Esophagus squamous epithelium (tissue), 5 donors: ENCODE data around the gene PUM1. TPM values are rescaled to one million over a fixed set of nuclear protein-coding genes. Genes with fewer than 3 reads are reported as not detected.

Experiments used
- DNase-seq: peaks from one replicate; lab custom pipeline; 2025; lab: John Stamatoyannopoulos, UW
- H3K27ac ChIP-seq, 4 donors: fragments of 200-600 bp; sonication (generic); one replicate each; pipeline ENCODE4 v1.5.1; 2016 to 2019; ENCODE audit warnings: mild to moderate bottlenecking in 1 of 4
- H3K27me3 ChIP-seq, 4 donors: fragments of 200-600 bp; sonication (generic); 1 replicate in 3 of 4; 2 replicates in 1 of 4; pipeline versions ENCODE4 v1.5.1 to v1.6.0; 2017 to 2021; ENCODE audit warnings: antibody characterized with exemption in 1 of 4
- H3K36me3 ChIP-seq, 3 donors: fragments of 200-600 bp; sonication (generic); one replicate each; pipeline ENCODE4 v1.5.1; 2016 to 2019
- H3K4me1 ChIP-seq, 3 donors: fragments of 200-600 bp; sonication (generic); one replicate each; pipeline ENCODE4 v1.5.1; 2017 to 2019
- H3K4me3 ChIP-seq, 4 donors: fragments of 200-600 bp; sonication (generic); 1 replicate in 3 of 4; 2 replicates in 1 of 4; pipeline ENCODE4 v1.5.1; 2016 to 2019; ENCODE audit warnings: mild to moderate bottlenecking in 2 of 4, moderate library complexity in 1 of 4
- H3K9me3 ChIP-seq, 3 donors: fragments of 200-600 bp; sonication (generic); one replicate each; pipeline ENCODE4 v1.5.1; 2016 to 2019
- POLR2A ChIP-seq, 4 donors: fragments of 450-650 bp; IDR thresholded peaks; one replicate each; pipeline ENCODE4 v1.6.1; 2017; ENCODE audit warnings: antibody characterized with exemption in 4 of 4, mild to moderate bottlenecking in 4 of 4, moderate library complexity in 3 of 4
- WGBS, 2 donors: methylation state at CpG; one replicate each; pipeline ENCODE4 v1.1.5; 2018; 5-methylcytosine and 5-hydroxymethylcytosine counted together
- intact Hi-C: fragments of 100-400 bp; cut with DNase I; formaldehyde crosslinking; loops from one replicate; pipeline ENCODE4 v1.15.0; 2022
- total RNA-seq, 4 donors: library from RNA; depleted of rRNA; stranded (reverse); fragments of >200 nt; gene quantifications; one replicate each; pipeline ENCODE4 v1.1.0, GENCODE V29; 2016
- TF ChIP-seq, protein P1 (sequence below), 6 experiments: fragments of 450-650 bp in 4 of 6; fragments of 200-600 bp in 2 of 6; sonication (generic) in 2 of 6; IDR thresholded peaks; one replicate each; pipeline ENCODE4 v1.5.1; 2016 to 2019; ENCODE audit warnings: antibody characterized with exemption in 6 of 6, mild to moderate bottlenecking in 4 of 6, moderate library complexity in 4 of 6
- donor health status: DM: yes; HTN: yes; CAD: no.

The PUM1 gene
- total RNA-seq, 4 donors from 2014 or later: 41.6 to 88.1 (median 53.9) TPM

DNA sequence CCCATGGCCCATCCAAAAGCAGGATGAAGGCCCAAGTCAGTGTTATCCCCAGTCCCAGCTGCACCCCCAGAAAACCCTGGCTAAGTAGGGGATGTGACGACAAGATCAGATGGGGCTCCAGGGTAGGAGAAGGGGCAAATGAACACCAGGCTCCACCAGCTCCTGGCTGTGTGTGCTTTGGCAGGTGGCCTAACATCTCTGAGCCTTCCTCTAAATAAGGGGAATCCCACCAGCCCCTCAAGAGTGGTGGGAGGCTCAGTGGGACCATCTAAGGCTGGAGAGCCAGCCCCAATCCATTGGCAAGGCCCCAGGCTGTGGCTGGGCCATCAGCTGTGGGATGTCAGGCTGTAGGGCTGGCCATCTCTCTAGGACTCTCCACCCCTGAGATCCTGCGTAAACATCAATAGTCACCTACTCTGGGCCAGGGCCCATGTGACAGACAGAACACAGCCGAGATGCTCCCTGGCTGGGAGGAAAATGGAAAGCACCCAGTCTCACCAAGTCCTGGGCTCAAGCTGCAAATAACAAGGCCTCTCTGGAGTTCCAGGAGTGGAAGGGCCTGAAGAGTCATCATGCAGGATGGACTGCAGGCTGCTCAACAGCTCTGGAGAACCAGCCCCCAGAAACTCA, 164.5 kb downstream of the PUM1 start:
- H3K27ac ChIP-seq: peak overlapping the region in 3 of 4 donors; percentile 67 to 81 (median 74)
- DNase-seq: no peak
- intact Hi-C loops: no loop called here
- 57 to 80% methylated on average over 1 of the region's 3 CpGs for WGBS, 2 donors
- H3K36me3 ChIP-seq: no peaks in the 10 kb centered on the region
- no peak overlapping the region for H3K4me3 ChIP-seq
- no peaks in the 10 kb centered on the region for H3K9me3 ChIP-seq
- H3K4me1 ChIP-seq: peaks cover 5 to 40% (median 18%) of the 10 kb centered on the region in 3 donors
- no peaks in the 10 kb centered on the region for H3K27me3 ChIP-seq
- TF ChIP-seq, protein P1, sequence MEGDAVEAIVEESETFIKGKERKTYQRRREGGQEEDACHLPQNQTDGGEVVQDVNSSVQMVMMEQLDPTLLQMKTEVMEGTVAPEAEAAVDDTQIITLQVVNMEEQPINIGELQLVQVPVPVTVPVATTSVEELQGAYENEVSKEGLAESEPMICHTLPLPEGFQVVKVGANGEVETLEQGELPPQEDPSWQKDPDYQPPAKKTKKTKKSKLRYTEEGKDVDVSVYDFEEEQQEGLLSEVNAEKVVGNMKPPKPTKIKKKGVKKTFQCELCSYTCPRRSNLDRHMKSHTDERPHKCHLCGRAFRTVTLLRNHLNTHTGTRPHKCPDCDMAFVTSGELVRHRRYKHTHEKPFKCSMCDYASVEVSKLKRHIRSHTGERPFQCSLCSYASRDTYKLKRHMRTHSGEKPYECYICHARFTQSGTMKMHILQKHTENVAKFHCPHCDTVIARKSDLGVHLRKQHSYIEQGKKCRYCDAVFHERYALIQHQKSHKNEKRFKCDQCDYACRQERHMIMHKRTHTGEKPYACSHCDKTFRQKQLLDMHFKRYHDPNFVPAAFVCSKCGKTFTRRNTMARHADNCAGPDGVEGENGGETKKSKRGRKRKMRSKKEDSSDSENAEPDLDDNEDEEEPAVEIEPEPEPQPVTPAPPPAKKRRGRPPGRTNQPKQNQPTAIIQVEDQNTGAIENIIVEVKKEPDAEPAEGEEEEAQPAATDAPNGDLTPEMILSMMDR (IDR thresholded peaks at IDR 0.05): no peak
- TF ChIP-seq POLR2A (IDR thresholded peaks at IDR 0.05): no peak

- intact Hi-C loops: no loop called here
- Histone ChIP-seq H3K9me3 (no peaks in the 10 kb centered on the region), H3K27me3 (no peaks in the 10 kb centered on the region), H3K4me3 (no peak overlapping the region), H3K4me1 (peaks cover 5 to 41% (median 18%) of the 10 kb centered on the region in 3 donors), H3K27ac (peak overlapping the region in 3 of 4 donors; percentile 67 to 81 (median 74)), H3K36me3 (no peaks in the 10 kb centered on the region)
- no peak for DNase-seq
- TF ChIP-seq POLR2A (IDR thresholded peaks at IDR 0.05): no peak
- TF ChIP-seq, protein P1 (IDR thresholded peaks at IDR 0.05): no peak
- 79 to 80% methylated on average over 1 to 3 of the region's 6 CpGs for WGBS, 2 donors
Observed at GRCh38 chr1:30900486-30900885, 165.0 kb downstream of the PUM1 start.

GRCh38 chr1:30899577-30900389, 165.7 kb downstream of the PUM1 start:
- intact Hi-C loops: no loop called here
- no peak overlapping the region for H3K4me3 ChIP-seq
- peak overlapping the region in 2 of 4 donors; percentile 43 to 74 for H3K27ac ChIP-seq
- no peaks in the 10 kb centered on the region for H3K27me3 ChIP-seq
- TF ChIP-seq, protein P1 (IDR thresholded peaks at IDR 0.05): no peak
- peaks cover 5 to 43% (median 18%) of the 10 kb centered on the region in 3 donors for H3K4me1 ChIP-seq
- H3K36me3 ChIP-seq: no peaks in the 10 kb centered on the region
- H3K9me3 ChIP-seq: no peaks in the 10 kb centered on the region
- WGBS, 2 donors: 71 to 74% methylated on average over 7 to 13 of the region's 13 CpGs
- no peak for DNase-seq

DNA sequence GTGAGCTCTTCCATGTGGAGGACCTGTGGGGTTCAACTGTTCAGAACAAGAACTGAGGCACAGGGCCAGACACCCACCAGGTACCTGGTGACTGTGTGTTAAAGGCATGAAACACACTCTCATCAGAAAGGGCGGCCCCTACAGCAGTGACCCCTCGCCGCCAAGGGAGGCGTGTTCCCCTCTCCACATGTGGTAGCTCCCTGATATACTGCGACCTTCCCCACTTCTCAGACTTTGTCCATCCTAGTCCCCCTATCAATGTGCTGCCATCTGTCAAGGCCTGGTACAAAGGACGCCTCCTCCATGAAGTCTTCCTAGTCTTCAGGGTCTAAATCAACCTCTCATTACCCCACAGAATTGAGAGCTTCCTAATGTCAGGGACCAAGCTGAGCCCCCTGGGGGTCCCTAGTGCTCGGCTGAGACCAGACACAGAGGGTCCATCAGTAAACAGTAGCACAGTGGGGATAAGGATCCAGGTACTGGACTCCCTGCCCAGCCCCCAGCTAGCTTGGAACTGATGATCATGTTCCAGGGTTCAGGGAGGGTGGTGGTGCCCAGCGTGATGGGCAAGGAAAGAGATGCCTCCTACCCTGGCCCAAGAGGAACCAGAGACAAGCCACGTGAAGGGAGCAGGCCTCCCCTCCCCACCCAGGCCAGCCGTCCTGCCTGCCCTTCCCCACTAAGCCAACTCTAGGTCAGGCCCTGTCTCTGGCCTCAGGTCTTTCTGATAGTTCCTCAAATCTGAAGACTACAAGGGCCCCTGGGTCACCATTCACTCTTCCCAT, 167.3 kb downstream of the PUM1 start:
- Histone ChIP-seq H3K9me3 (no peaks in the 10 kb centered on the region), H3K36me3 (no peaks in the 10 kb centered on the region), H3K4me1 (peaks cover 5 to 47% (median 13%) of the 10 kb centered on the region in 3 donors), H3K27me3 (no peaks in the 10 kb centered on the region), H3K27ac (peak overlapping the region in 1 of 4 donors; percentile 34), H3K4me3 (no peak overlapping the region)
- TF ChIP-seq, protein P1 (IDR thresholded peaks at IDR 0.05): no peak
- intact Hi-C loops: no loop called here
- 87 to 93% methylated on average over 6 to 8 of the region's 10 CpGs for WGBS, 2 donors
- DNase-seq: no peak
